Natural killer cell (primary cell): ENCODE results near the gene AVPI1. TPM values are rescaled to one million over a fixed set of nuclear protein-coding genes. Genes with fewer than 3 reads are reported as not detected.

Experiments
- ATAC-seq, 3 donors: fragments of 150-1000 bp in 2 of 3; fragments of 200-7000 bp in 1 of 3; cut with Tn5 transposase; 1 replicate in 1 of 3; 2 replicates in 2 of 3; pipeline ENCODE4 v1.10.0; 2021; ENCODE audit warnings: mild to moderate bottlenecking in 2 of 3, moderate library complexity in 2 of 3
- DNase-seq, 2 donors: peaks; one replicate each; pipeline versions ENCODE4 v3.0.0 to v3.0.0-alpha.2; 2013 to 2021; ENCODE audit warnings: mixed read lengths in 1 of 2
- H3K27ac ChIP-seq: one replicate; pipeline ENCODE4 v1.5.1; 2013; ENCODE audit warnings: mild to moderate bottlenecking, low read length
- H3K27me3 ChIP-seq: one replicate; pipeline ENCODE4 v1.6.1; 2013; ENCODE audit warnings: low read length; ENCODE audit not compliant: control insufficient read depth, insufficient read depth
- H3K36me3 ChIP-seq: one replicate; pipeline ENCODE4 v1.6.1; 2013; ENCODE audit warnings: low read length; ENCODE audit not compliant: control insufficient read depth, insufficient read depth
- H3K4me1 ChIP-seq: one replicate; pipeline ENCODE4 v1.6.1; 2013; ENCODE audit warnings: low read length; ENCODE audit not compliant: control insufficient read depth, insufficient read depth
- H3K4me3 ChIP-seq: one replicate; pipeline ENCODE4 v1.5.1; 2013; ENCODE audit warnings: low read length
- H3K9me3 ChIP-seq: one replicate; pipeline ENCODE4 v1.6.1; 2013; ENCODE audit warnings: low read length; ENCODE audit not compliant: control insufficient read depth, insufficient read depth
- H3K27ac Mint-ChIP-seq, 2 donors: one replicate each; pipeline ENCODE4 v1.8.0; 2022; ENCODE audit warnings: mild to moderate bottlenecking in 2 of 2, mixed read lengths in 2 of 2, moderate library complexity in 1 of 2
- H3K27me3 Mint-ChIP-seq, 2 donors: one replicate each; pipeline ENCODE4 v1.8.0; 2022; ENCODE audit warnings: low read depth in 2 of 2, mixed read lengths in 2 of 2
- H3K36me3 Mint-ChIP-seq: one replicate; pipeline ENCODE4 v1.8.0; 2022; ENCODE audit warnings: mixed read lengths
- H3K4me1 Mint-ChIP-seq, 2 donors: one replicate each; pipeline ENCODE4 v1.8.0; 2022; ENCODE audit warnings: mixed read lengths in 2 of 2
- H3K4me3 Mint-ChIP-seq: one replicate; pipeline ENCODE4 v1.8.0; 2022; ENCODE audit warnings: mild to moderate bottlenecking, moderate library complexity, mixed read lengths
- H3K9me3 Mint-ChIP-seq, 2 donors: one replicate each; pipeline ENCODE4 v1.8.0; 2022; ENCODE audit warnings: mixed read lengths in 2 of 2
- CTCF ChIP-seq: fragments of 200-600 bp; IDR thresholded peaks from one replicate; pipeline ENCODE4 v1.8.0; 2022; ENCODE audit warnings: antibody characterized with exemption
- WGBS: methylation state at CpG from one replicate; pipeline ENCODE4 v1.1.7; 2013; ENCODE audit warnings: missing lambda C conversion rate; ENCODE audit not compliant: insufficient coverage; 5-methylcytosine and 5-hydroxymethylcytosine counted together
- intact Hi-C: fragments of 100-400 bp; cut with micrococcal nuclease; formaldehyde crosslinking; loops from one replicate; pipeline ENCODE4 v1.14.2; 2022
- total RNA-seq, 4 donors: library from RNA; stranded (reverse); fragments of 120-200 nt in 1 of 4; gene quantifications; one replicate each; pipeline versions ENCODE4 v1.2.3 to v1.2.4, GENCODE V29; 2013 to 2022

AVPI1 gene
- total RNA-seq, 3 donors from 2014 or later (not counting 1 experiment from before 2014, with no cell fraction given): 6.1 to 8.4 (median 6.8) TPM

GRCh38 chr10:97635577-97635976, 51.5 kb downstream of the AVPI1 start:
- no peaks in the 10 kb centered on the region for H3K36me3 ChIP-seq
- no peaks in the 10 kb centered on the region for H3K9me3 Mint-ChIP-seq
- peaks cover 17% of the 10 kb centered on the region for H3K4me1 ChIP-seq
- DNase-seq: no peak
- intact Hi-C loops: no loop called here
- no peak overlapping the region for H3K4me3 Mint-ChIP-seq
- peaks cover 6 to 7% of the 10 kb centered on the region in 2 donors for H3K27me3 Mint-ChIP-seq
- no peak for ATAC-seq
- WGBS: no CpG with 5 or more reads among the region's 1 CpG
- H3K4me3 ChIP-seq: no peak overlapping the region
- H3K36me3 Mint-ChIP-seq: no peaks in the 10 kb centered on the region
- no peak overlapping the region for H3K27ac ChIP-seq
- no peaks in the 10 kb centered on the region for H3K27me3 ChIP-seq
- H3K9me3 ChIP-seq: no peaks in the 10 kb centered on the region
- no peak for TF ChIP-seq CTCF
- no peak overlapping the region for H3K27ac Mint-ChIP-seq
- peaks cover 19 to 21% of the 10 kb centered on the region in 2 donors for H3K4me1 Mint-ChIP-seq

- intact Hi-C loops: loop anchor here (1.0 kb wide), 1 partner anchor 15 kb away; no protein-coding TSS in a partner anchor
- DNase-seq (peak in 1 of 2 donors; percentile 34), ATAC-seq (no peak)
- no peak for TF ChIP-seq CTCF
- H3K27ac ChIP-seq: no peak overlapping the region
- H3K27me3 Mint-ChIP-seq: peaks cover 6 to 7% of the 10 kb centered on the region in 2 donors
- no peaks in the 10 kb centered on the region for H3K27me3 ChIP-seq
- H3K36me3 ChIP-seq: no peaks in the 10 kb centered on the region
- H3K9me3 Mint-ChIP-seq: no peaks in the 10 kb centered on the region
- H3K4me1 Mint-ChIP-seq: peaks cover 14% of the 10 kb centered on the region in 2 donors
- peak overlapping the region; percentile 85 to 91 for H3K27ac Mint-ChIP-seq
- peaks cover 12% of the 10 kb centered on the region for H3K4me1 ChIP-seq
- H3K4me3 Mint-ChIP-seq: peak overlapping the region; percentile 99
- no peaks in the 10 kb centered on the region for H3K36me3 Mint-ChIP-seq
- H3K9me3 ChIP-seq: no peaks in the 10 kb centered on the region
- 89% methylated on average over 8 of the region's 8 CpGs for WGBS
- H3K4me3 ChIP-seq: peak overlapping the region; percentile 53
Observed at GRCh38 chr10:97633921-97634320, 53.1 kb downstream of the AVPI1 start.

GRCh38 chr10:97632949-97633884, 53.8 kb downstream of the AVPI1 start, which contains the start of gene MORN4:
Gene MORN4 (minus strand): TSS chr10:97633500. CDS start chr10:97619653, 13,847 bp downstream.
- peak; percentile 98 to 100 (median 99) for ATAC-seq
- H3K4me1 ChIP-seq: peaks cover 12% of the 10 kb centered on the region
- Mint-ChIP-seq H3K27me3 (peaks cover 4 to 7% of the 10 kb centered on the region in 2 donors), H3K36me3 (no peaks in the 10 kb centered on the region), H3K4me3 (peak within 1 kb of the TSS; percentile 99), H3K4me1 (peaks cover 14% of the 10 kb centered on the region in 2 donors), H3K27ac (peak within 1 kb of the TSS; percentile 85 to 91), H3K9me3 (no peaks in the 10 kb centered on the region)
- no peaks in the 10 kb centered on the region for H3K36me3 ChIP-seq
- no peaks in the 10 kb centered on the region for H3K9me3 ChIP-seq
- DNase-seq: peak; percentile 89 to 96
- H3K4me3 ChIP-seq: peak within 1 kb of the TSS; percentile 53
- no peaks in the 10 kb centered on the region for H3K27me3 ChIP-seq
- WGBS: 6% methylated on average over 62 of the region's 62 CpGs
- no peak for TF ChIP-seq CTCF
- no peak within 1 kb of the TSS for H3K27ac ChIP-seq
- intact Hi-C loops: loop anchor here (1.0 kb wide), 1 partner anchor 16 kb away; no protein-coding TSS in a partner anchor
